GM23248 (cell line): Measurements from ENCODE around the gene MXD3.

ENCODE experiments used
- EZH2 ChIP-seq: fragments of 200-600 bp; sonication (generic); IDR thresholded peaks from 2 replicates; pipeline ENCODE4 v1.6.1; 2018; ENCODE audit warnings: antibody characterized with exemption, mild to moderate bottlenecking; ENCODE audit not compliant: insufficient read depth, poor library complexity, severe bottlenecking
- EZH2phosphoT487 ChIP-seq: fragments of 200-600 bp; sonication (generic); IDR thresholded peaks from 2 replicates; pipeline ENCODE4 v1.6.1; 2018; ENCODE audit warnings: antibody characterized with exemption, moderate library complexity, mild to moderate bottlenecking, low read depth; ENCODE audit not compliant: insufficient read depth

DNA sequence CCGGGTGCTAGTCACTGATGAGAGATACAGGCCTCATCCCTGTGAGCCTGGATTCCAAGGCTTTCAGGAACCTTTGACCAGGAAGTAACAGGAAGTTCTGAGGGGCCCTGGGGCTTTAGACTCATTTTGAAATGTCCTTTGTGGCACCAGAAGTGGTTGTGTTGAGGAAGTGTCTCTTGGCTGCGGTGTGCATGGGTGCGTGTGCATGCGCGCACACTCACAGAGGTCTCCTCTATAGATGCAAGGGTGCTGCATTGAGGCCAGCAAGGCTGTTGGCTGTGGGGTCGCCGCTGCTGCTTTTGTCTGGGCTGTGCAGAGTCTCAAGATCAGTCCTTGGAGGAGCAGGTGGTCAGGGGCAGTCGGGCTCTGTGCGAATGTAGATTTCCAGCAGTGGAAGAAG lies 15.8 kb downstream of the MXD3 start:
- TF ChIP-seq EZH2phosphoT487 (no peak), EZH2 (no peak)
